Fibroblast of skin of scalp (primary cell): Measurements from ENCODE around the gene CXCR4. TPM values are rescaled to one million over a fixed set of nuclear protein-coding genes. Genes with fewer than 3 reads are reported as not detected.

Source experiments
- DNase-seq: peaks from one replicate; pipeline ENCODE4 v3.0.0-alpha.2; 2013
- polyA plus RNA-seq, 2 experiments: library from polyadenylated mRNA; unstranded; fragments of 120-200 nt; gene quantifications; one replicate each; pipeline ENCODE4 v1.2.1, GENCODE V29; 2013; ENCODE audit not compliant: insufficient read length in 2 of 2

Gene CXCR4
- 0.10 TPM for polyA plus RNA-seq (2013, experiment 1 of 2; ENCODE audit: insufficient read length)
- 1.4 TPM for polyA plus RNA-seq (2013, experiment 2 of 2; ENCODE audit: insufficient read length)

DNA sequence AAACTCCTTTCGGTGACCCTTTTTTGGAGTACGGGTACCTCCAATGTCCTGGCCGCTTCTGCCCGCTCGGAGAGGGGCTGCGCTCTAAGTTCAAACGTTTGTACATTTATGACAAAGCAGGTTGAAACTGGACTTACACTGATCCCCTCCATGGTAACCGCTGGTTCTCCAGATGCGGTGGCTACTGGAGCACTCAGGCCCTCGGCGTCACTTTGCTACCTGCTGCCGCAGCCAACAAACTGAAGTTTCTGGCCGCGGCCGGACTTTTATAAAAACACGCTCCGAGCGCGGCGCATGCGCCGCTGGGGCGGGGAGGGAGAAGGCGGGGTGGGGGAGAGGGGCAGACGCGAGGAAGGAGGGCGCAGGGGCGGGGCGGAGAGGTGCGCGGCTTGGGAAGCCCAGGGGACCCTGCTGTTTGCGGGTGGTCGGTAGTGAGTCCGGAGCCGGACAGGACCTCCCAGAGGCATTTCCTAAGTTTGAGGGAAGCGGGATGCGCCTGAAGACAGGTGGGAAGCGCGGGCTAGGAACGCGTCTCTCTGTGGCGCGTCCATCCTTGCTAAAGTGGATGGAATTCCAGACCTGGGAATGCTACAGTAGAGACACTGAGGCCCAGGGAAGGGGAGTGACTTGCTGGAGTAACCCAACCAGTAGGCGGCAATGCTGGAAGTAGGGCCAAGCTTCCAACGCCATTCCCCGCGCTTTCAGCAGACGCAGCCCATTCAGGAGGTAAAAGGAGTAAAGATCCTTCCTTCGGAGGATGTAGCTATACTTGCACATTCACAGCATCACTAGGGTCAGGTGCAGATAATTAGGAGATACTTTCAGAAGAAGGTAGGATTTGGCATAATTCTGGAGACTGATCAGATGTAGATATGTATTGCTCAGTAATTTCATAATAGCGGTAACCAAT is at the start of gene CXCR4:
Gene CXCR4 (minus strand): TSS at position 241 of the 910 bp plus-strand sequence. CDS start 89 bp downstream, at position 152.
- DNase-seq: peak; percentile 4

DNA sequence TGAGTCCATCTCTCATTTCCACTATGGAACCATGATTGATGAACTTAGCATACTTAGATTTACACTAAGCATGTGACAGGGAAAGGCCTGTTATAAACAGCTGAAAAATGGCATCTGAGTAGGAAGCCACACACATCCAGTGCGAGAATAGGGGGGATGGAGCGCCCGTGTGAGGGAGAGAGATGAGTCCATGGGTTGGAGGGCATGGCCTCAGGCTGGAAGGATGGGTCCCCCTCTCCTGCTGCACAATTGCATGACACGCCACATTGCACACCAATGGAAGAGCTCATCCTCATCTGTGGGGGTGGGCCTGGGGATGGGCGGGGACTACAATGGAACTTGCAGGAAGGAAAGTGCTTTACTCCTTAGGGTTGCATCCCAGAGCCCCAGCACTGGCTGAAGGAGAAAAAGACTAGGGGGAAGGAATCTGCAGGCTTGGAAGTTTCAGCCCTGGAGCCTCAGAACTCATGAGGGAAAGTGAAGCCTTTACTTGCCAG is 46.4 kb upstream of the CXCR4 start:
- no peak for DNase-seq

DNA sequence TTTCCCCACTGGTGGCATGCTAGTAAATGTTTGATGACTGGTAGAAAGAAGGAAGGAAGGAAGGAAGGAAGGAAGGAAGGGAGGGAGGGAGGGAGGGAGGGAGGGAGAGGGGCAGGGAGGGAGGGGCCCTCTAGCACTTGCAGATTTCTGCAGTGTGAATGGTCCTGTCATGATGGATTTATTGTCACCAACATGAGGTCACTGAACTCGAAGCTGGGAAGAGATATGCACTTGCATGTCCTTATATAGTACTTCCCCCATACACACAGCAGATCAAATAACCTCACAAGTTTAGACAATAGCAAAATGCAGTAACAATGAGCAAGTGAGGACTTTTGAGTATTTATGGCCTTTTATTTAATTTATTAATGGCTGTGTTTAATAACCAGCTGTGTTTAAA is 44.5 kb upstream of the CXCR4 start:
- no peak for DNase-seq

DNA sequence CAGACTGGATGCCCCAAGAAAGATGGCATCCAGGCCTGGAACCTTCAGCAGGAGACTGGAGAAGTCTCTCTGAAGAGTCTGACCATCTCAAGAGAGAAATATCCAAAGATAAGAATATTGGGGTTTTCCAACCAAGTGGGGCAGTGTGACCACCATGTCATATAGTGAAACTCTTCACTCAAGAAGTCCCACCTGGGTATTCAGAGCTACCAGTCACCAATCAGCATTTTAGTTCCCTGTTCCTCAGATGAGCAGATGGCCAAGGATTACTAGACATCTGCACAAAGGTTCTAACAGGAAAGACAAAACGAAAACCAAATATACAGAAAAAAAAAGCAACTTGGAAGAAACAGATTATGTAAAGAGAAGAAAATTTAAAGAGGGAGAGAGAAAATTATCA is 38.5 kb upstream of the CXCR4 start:
- no peak for DNase-seq

DNA sequence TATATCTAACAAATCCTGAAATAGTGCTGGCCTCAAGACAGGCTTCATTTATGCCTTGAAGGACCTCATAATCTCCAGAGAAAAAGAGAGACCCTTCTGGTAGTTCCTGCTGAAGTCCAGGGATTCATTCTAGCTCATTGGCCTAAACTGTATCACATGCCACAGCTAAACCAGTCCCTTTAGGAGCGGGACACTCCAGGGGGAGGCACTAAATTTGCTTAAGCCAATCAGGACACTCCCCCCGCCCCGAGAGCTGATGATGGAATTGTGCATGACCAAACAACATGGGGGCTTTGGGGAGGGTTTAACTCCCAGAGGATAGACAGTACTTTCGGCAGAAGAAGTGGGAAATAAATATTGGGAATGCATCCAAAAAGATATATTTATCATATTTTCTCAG is 36.4 kb upstream of the CXCR4 start:
- DNase-seq: no peak

DNA sequence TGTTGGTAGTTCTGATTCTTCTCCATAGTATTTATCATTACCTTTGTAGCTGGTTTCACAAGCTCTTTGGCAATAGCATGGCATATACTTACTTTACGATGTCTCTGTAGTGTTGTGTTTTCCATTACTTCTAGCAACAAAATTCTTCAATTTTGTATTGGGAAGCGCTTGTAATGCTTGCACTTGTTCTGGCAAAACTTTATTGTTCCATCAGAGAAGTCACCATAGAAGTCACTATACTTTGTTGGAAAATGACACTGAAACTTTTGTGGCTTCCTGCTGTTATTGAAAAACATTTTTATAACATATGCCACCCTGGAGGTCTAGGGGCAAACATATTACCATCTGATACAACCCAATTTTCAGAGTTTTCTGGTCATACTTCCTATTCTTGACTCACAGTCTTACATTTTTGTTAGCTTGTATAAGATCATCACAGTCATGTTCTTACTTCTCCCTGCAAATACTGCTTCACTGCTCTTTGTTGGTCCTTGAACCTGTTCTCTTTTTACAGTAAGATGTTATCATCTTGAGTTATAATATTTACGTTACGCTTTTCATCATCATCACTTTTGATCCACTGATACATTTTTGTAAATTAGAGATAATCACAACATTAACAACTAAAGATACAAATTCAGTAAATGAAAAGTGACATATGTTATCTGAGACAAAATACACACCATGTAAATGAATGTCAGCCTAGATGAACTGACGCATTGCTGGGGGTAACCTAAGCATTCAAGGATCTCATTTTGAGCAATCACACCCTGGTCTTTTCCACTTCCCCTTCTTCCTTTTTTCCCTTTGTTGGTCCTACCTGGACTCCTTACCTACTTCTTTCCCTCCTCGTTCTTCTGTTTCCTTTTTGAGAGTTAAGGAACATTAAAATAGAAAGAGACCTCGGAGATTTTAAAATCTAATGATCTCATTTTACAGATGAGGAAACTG is 33.3 kb upstream of the CXCR4 start:
- DNase-seq: no peak

DNA sequence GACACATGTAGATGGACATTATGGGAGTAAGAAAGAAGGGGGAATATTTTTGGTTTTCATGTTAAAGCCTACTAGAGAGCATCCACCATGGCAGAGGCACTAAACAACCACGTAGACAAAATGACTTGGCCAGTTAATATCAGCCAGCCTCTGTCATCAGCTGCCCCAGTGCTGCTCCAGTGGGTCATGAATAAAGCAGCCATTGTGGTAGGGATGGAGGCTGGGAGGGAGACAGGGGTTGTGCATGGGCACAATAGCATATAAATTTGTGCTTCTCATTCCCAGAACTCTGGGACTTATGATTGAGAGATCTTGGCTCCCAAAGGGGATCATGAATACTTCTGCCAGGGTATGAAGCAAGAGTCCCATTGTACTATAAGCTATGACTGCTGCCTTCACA is 31.1 kb upstream of the CXCR4 start:
- no peak for DNase-seq

DNA sequence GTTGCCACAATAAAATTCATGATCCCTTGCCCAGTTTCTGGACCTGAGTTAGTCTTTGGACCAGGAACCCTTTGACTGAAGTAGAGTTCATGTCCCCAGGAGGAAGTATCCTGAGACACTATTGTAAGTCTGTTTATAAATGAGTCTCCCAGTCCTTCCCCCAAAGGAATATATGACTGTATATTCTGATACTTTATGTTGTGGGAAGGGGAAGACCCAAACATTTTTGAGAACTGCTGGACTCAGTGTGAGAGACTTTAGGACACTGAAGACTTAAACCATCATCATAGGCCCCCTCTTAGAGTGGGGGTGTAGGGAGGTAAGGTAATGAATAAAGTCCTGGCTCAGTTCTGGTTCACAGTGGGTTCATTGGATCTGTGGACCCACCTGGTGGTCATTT is 28.6 kb upstream of the CXCR4 start:
- no peak for DNase-seq

DNA sequence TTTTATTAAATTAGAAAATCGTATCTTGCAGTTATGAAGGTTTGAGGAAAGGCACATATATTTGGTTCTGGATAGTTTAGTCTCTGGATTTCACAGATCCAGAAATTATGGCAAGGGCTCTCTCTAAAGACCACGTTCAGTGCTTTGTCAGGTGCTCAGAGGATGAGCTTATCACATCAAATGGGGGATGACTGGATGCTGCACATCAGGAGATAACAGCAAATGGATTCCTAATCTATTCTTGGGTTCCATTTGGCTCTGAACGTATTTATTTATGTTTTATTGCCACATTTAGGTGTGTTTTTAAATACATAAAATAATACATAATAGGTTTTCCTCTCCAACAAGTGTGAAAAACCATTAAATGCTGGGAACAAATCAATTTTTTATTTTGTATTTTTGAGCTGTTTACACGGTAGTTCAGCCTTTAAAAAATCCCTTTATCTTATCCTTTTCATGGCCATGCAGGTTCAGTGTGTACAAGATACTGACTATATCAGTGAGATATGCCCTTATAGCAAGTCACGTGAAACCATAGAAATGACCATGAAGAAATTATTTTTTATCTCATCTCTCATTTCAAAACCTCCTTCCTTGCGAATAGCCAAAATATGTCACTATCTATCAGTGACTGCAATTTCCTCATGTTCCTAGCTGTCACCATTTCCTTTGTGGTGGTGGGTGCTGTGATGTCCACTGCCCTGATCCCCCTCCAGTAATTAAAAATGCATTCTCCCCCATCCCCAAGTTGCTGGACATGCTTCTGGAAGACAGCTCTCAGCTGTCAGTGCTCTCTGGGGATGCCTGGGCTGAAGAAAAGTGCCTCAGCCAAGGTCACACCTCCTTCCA is 25.9 kb upstream of the CXCR4 start:
- no peak for DNase-seq

DNA sequence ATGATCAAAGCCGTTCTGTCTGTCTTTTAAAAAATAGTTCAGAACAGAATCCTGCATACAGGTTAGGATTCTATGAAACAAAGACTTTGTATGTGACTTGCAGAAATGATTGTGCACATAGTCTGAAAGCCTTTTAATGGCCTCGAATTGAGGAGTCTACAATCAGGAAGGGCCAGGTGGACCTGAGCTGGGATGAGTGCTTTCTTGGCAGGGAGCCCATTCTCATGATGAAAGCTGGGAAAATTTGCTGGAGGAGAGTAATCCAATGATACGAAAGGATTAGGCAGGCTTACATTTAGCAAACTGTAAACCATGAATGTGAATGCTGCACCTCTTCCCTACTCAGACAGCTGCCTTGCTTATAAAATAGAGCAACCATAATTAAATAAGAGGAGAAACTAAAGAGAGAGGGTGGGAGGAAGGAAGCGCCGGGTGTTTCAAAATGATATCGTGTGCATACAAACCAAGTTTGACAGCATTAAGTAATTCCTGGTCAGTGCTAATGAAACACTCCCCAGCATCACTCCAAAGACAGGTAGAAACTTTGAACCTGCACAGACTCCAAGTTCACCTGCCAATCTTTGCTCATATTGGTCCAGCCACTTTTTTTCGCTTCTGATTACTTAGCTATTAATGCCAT is 23.7 kb upstream of the CXCR4 start:
- DNase-seq: no peak

DNA sequence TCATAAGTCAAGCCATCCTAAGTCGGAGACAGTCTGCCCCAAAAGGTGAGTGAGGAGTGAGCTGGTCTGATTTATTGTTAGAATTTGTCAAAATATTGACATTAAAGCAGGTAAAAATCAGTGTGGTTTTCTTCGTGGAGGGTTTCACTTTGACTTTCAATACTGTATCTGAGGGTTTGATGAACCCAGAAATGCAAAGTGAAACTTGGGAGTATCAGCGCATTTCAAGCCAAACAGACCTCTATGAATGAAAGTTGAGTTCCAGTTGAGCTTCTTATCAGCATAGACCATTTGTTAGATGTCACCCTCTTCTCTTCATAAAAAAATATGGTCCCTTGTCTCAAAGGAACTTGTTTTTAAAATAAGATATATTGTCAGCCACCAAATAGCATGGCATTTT is 21.7 kb upstream of the CXCR4 start:
- DNase-seq: no peak

DNA sequence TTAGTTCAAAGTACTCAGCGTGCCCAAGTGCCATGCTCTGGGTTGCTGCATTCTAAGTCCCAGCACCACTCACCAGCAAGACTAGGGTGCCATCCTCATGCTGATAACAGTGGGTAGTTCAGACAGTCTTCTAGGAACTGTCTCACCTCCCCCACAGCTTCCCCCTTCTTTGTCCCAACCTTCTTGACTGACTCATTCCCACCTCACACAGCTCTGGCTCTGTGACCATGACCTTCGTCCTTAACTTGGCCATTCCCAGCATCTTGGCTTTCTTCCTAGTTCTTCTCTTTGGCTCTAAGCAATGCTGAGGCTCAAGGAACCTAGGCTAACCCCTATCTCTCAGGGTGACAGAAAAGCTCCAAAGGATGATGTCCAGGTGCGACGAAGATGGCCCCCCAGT is 20.0 kb upstream of the CXCR4 start:
- no peak for DNase-seq

DNA sequence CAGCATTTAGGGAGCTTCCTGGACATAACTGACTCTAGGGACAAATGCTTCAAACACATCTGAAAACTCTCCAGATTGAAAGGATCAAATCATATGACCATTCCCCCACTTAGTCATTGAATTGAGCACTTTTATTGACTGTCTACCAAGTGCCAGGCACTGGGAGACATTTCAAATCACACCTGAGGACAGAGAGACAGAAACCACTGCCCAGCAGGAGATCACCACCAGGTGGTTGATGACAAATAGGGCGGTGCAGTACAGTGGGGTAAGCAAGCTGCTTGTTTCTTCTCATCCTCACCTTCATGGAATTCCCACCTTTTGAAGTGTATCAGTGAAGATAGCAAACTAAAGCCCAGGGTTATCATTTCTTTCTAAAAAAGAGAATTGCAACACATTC is 19.0 kb upstream of the CXCR4 start:
- no peak for DNase-seq

DNA sequence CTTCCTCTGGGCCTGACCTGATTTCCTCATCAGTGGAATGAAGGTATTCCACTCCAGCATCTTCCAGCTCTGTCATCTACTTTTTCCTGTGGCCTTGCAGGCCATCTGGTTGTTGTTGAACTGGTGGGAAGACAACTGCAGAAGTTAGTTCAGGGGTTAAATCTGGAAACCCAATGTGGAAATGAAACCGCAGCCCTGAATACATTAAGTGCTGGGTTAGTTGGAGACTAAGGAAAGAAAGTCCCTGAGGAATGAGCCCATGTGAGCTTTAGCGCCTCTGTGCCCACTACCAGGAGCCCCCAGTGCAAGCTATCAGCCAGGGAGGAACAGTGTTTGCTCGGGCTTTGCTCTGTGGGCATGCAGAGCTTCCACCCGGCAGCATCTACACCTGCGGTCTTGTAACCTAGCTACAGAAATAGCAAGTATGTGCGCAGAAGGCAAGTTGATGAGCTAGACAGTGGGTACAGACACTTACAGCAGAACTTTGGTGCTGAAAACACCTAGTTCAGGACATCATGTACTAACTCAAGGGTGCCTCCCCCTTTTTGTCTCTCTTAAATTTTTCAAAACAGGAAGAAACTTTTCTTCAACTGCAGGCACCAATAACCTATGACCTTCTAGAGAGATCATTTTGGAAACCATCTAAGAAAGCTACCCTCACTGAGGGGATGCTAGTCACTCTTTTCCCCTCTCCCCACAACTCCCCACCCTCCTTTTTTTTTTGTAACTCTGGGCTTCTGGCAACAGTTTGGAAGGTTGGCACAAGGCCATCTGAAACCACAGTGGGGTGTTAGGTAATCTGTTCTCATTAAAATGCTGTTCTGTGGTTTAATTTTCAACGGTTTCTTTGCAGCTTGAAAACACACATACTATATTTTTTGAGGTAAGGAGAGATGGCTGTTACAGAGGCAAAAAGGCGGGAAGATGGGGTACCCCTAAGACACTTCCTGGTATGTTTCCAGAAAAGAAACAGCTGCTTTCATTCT is 18.3 kb upstream of the CXCR4 start:
- no peak for DNase-seq

DNA sequence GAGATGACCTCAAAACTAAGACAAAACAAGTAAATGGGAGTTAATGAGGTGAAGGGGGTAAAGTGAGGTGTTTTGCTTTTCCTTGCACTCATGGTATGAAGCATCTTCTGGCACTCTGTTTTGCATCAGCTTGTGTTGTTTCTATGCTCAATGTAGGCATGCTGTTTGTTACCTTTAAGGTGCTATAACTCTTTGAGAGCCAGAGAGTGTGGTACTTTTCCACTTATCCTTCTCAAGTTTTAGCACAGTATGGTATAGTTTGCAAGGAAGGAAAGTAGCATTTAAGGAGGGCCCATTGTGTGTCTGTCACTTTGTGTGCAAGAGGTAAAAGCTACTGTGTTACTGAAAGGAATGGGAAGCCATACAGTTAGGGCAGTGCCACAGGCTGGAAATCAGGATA is 17.5 kb upstream of the CXCR4 start:
- no peak for DNase-seq

DNA sequence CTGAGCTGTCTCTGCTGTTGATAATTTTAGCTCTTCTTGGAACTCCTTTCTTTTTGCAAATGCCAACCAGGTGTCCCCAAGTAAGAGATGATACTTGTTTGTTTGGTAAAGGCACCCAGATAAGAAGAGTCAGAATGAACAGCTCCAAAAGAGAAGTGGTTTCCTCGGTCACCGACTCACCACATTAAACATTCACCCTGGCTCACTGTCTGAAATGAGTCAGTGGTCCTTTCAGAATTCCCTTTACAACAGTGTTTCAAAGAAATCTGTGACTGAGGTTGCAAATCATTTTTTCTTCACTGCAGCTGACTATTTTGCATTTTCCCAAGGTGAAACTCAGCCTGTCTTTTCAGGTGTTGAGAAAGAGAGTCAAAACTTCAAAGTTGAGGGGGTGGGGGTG is 16.2 kb upstream of the CXCR4 start:
- DNase-seq: no peak

DNA sequence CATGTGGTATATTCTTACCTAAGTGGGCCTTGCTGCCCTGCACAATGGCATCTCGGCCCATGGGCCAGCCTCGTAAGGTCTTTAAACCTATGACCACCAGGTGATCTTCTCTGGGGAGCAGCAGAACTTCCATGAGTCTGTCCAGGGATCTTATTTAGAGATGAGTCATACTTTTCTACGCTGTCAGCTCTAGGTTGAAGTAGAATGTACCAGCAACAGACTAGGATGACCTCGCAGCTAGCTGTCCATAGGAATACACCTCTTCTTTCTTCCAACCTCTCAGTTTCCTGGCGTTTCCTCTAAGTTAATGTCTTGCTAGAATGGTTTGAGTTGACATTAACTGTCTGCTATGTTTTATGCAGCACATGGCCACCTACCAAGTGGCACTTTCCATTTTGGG is 15.6 kb upstream of the CXCR4 start:
- no peak for DNase-seq

DNA sequence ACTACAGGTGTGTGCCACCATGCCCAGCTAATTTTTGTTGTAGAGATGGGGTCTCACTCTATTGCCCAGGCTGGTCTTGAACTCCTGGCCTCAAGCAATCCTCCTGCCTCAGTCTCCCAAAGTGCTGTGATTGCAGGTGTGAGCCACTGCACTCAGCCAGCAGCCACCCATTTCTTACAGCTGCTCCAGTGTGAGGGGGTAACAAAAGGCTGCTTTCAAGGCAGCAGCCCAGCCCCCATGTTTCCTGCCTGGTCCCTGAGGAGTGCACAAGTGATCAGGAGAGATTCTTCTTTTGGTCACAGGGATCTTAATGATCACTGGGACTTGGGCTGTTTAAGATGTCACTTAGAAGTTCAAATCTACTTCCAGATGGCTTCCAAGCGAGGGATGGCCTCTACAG is 15.2 kb upstream of the CXCR4 start:
- DNase-seq: no peak

DNA sequence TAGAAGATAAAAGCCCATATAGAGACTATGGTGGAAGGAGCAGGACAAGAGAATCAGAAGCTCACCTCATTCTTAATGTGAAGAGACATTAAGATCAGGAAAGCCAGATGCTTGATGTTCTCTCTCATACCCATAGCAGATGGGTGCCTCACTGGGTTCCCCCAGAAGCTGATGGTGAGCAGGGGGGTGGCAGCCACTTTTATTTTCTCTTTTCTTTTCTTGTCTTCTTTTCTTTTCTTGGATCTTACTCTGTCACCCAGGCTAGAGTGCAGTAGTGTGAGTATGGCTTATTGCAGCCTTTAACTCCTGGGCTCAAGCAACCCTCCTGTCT is 14.8 kb upstream of the CXCR4 start:
- DNase-seq: no peak
